Lower lobe of right lung (tissue), 2 donors: Measurements from ENCODE around the gene SCAPER. TPM values are rescaled to one million over a fixed set of nuclear protein-coding genes. Genes with fewer than 3 reads are reported as not detected.

Experiments
- ATAC-seq, 2 donors: fragments of 200-7000 bp; cut with Tn5 transposase; one replicate each; pipeline ENCODE4 v1.9.1; 2020 to 2022; ENCODE audit warnings: mild to moderate bottlenecking in 2 of 2, moderate library complexity in 2 of 2
- DNase-seq: peaks from one replicate; pipeline ENCODE4 v3.0.0-alpha.2; 2020
- H3K27ac ChIP-seq: fragments of 200-600 bp; one replicate; pipeline ENCODE4 v1.8.0; 2022
- H3K27me3 ChIP-seq: fragments of 200-600 bp; one replicate; pipeline ENCODE4 v1.8.0; 2022; ENCODE audit warnings: low read depth
- H3K36me3 ChIP-seq: fragments of 200-600 bp; one replicate; pipeline ENCODE4 v1.8.0; 2022; ENCODE audit warnings: mild to moderate bottlenecking
- H3K4me1 ChIP-seq: fragments of 200-600 bp; one replicate; pipeline ENCODE4 v1.8.0; 2022
- H3K4me3 ChIP-seq: fragments of 200-600 bp; one replicate; pipeline ENCODE4 v1.8.0; 2022; ENCODE audit warnings: mild to moderate bottlenecking
- H3K9me3 ChIP-seq: fragments of 200-600 bp; one replicate; pipeline ENCODE4 v1.8.0; 2022
- intact Hi-C: fragments of 100-400 bp; cut with DNase I; formaldehyde crosslinking; loops from one replicate; pipeline ENCODE4 v1.11.0; 2022
- total RNA-seq: library from RNA; stranded (reverse); fragmentation: NEBNext Ultra II Directional; extraction: Animal tissue kit (Norgen Biotek cat#: 25700); gene quantifications from one replicate; pipeline ENCODE4 v1.2.1, GENCODE V29; 2021
- TF ChIP-seq, protein P1 (sequence below): fragments of 200-600 bp; IDR thresholded peaks from one replicate; pipeline ENCODE4 v1.8.0; 2022; ENCODE audit warnings: antibody characterized with exemption, mild to moderate bottlenecking
- donor health status: DM: no; HTN: yes; CAD: no; lungs with severe emphysema.

The SCAPER gene
- total RNA-seq, 1 donor from 2014 or later, result 34.2 TPM

DNA sequence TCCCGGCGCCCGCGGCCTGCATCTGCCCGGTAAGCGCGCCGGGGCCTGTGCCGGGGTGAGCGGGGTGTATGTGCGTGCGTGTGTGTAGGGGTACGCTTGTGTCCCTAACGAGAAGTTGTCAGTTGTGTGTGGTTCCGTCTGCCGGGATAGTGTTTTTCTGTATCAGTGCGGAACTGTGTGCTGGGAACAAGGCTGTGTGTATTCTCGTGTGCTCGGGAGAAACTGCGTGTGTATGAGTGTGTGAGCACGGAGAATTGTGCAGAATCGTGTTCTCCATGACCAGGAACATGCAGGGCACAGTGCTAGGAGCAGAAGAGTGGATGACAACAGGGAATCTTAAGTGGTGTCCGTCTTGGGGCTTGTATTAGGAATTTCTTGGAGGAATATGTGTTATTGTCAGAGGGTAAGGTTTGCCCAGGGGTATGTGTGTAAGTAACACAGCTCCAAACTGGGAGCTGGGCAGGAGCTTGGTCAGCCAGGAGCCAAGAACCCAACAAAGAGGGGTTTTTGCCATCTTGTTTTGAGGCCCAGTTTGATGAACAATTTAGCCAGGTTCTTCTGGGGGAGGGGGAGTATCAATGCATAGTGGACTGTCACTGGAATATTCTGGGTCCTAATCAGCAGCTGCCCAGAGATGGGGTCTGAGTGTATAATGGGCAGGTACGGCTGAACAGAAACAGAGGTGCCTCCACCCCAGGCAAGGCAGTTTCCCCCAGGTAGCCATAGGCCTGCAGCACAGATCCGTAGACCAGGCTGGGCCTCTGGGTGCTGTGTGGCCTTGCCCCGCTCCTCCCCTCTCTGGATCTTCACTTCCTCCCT, 566.4 kb downstream of the SCAPER start:
- peak overlapping the region; percentile 40 for H3K4me3 ChIP-seq
- no peak overlapping the region for H3K27ac ChIP-seq
- ATAC-seq (peak in 1 of 2 donors; percentile 23), DNase-seq (no peak)
- H3K36me3 ChIP-seq, result no peaks in the 10 kb centered on the region
- no peaks in the 10 kb centered on the region for H3K9me3 ChIP-seq
- TF ChIP-seq, protein P1, sequence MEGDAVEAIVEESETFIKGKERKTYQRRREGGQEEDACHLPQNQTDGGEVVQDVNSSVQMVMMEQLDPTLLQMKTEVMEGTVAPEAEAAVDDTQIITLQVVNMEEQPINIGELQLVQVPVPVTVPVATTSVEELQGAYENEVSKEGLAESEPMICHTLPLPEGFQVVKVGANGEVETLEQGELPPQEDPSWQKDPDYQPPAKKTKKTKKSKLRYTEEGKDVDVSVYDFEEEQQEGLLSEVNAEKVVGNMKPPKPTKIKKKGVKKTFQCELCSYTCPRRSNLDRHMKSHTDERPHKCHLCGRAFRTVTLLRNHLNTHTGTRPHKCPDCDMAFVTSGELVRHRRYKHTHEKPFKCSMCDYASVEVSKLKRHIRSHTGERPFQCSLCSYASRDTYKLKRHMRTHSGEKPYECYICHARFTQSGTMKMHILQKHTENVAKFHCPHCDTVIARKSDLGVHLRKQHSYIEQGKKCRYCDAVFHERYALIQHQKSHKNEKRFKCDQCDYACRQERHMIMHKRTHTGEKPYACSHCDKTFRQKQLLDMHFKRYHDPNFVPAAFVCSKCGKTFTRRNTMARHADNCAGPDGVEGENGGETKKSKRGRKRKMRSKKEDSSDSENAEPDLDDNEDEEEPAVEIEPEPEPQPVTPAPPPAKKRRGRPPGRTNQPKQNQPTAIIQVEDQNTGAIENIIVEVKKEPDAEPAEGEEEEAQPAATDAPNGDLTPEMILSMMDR, result no peak
- peaks cover 100% of the 10 kb centered on the region for H3K27me3 ChIP-seq
- peaks cover 78% of the 10 kb centered on the region for H3K4me1 ChIP-seq
- intact Hi-C loops, result no loop called here

DNA sequence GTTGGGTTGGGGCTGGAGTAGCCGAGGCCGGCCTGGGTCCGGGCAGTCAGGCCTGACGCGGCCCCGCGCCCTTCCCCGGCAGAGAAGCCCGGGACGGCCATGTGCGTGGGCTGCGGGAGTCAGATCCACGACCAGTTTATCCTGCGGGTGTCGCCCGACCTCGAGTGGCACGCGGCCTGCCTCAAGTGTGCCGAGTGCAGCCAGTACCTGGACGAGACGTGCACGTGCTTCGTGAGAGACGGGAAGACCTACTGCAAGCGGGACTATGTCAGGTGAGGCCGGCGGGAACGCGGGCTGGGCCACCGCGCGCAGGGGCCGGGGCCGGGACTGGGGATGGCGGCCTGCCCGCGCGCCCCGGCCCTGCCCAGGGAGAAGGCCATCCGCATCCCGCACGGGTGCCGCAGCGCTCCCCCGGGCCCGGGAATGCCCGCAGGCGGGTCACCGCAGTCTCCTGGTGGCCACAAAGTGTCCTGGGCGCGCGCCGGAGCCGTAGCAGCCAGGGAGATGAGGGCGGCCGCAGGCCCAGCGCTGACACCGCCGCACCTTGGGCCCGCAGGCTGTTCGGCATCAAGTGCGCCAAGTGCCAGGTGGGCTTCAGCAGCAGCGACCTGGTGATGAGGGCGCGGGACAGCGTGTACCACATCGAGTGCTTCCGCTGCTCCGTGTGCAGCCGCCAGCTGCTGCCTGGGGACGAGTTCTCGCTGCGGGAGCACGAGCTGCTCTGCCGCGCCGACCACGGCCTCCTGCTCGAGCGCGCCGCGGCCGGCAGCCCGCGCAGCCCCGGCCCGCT, 567.2 kb downstream of the SCAPER start:
- Histone ChIP-seq H3K27ac (no peak overlapping the region), H3K9me3 (no peaks in the 10 kb centered on the region), H3K4me1 (peaks cover 71% of the 10 kb centered on the region), H3K27me3 (peaks cover 100% of the 10 kb centered on the region), H3K36me3 (no peaks in the 10 kb centered on the region), H3K4me3 (peak overlapping the region; percentile 40)
- DNase-seq, result peak; percentile 52
- TF ChIP-seq, protein P1, result no peak
- ATAC-seq, result no peak
- intact Hi-C loops, result no loop called here

DNA sequence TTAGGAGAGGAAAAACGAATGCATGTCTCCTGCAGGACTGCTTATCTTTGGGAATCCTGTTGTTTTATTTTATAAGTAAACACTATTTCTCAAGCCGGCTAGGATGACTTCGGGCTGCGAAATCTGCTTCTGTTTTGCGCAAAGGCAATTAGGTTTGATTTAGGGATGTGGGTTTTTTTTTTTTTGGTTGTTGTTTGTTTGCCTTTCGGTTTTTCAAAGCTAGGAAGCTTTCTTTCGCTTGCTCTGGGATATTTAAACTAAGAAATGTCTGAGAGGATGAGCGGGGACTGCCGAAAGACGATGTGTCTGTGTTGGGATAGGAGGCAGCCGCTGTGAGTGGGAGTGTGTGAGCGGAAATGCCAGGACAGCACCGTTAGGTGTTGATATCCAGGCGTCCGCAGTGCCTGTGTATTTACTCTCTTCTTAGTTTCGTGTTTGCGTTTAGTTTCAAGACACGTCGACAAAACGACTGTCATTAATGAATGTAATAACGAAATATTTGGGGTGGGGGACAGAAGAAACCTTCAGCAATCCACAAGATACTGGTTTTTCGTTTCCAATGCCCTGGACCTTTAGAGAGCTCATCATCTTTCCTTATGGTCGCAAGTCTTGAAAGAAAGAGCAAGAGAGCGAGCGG, 568.0 kb downstream of the SCAPER start:
- Histone ChIP-seq H3K9me3 (no peaks in the 10 kb centered on the region), H3K4me1 (peaks cover 63% of the 10 kb centered on the region), H3K4me3 (peak overlapping the region; percentile 40), H3K27ac (no peak overlapping the region), H3K36me3 (no peaks in the 10 kb centered on the region), H3K27me3 (peaks cover 94% of the 10 kb centered on the region)
- ATAC-seq, result no peak
- intact Hi-C loops, result no loop called here
- DNase-seq, result no peak
- TF ChIP-seq, protein P1, result no peak

DNA sequence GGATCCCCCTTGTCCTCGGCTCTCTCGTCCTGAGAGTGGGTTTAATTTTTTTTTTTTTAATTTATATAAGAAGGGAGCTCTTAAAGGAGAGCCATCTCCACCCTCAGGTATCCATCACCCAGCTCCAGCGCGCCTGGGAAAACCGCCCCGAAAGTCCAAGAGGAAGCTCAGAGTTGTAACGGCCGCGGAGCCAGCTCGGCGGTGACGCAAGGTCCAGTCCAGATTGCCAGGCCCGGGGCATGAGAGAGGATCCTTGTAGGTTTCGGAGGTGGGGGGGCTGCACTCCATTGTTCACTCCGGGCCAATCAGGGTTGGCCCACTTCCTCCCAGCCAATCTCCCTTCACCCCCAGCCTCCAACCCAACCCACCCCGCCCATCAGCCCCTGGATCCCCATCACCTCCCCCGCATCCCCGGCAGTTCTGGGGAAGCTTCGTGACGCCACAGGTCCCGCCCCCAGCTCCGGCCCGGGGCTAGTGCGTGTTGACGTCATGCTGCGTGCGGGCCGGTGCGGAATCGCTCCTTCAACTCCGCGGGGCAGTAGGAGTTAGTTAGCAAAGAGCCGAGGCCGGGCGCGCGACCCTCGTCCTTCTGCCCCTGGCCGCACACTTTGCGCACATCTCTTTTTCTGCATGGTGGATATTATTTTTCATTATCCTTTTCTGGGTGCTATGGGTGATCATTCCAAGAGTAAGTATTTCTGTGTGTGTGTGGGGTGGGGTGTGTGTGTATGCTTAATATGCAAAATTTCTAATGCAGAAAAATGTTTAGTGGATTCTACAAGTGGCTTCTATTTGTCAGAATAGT, 568.7 kb downstream of the SCAPER start, which contains the start of gene ISL2:
ISL2 (plus strand) TSS at position 520 of the 805 bp plus-strand sequence; CDS start at position 631, 111 bp downstream.
- Histone ChIP-seq H3K9me3 (no peaks in the 10 kb centered on the region), H3K4me3 (peak within 1 kb of the TSS; percentile 40), H3K27me3 (peaks cover 87% of the 10 kb centered on the region), H3K4me1 (peaks cover 56% of the 10 kb centered on the region), H3K27ac (no peak within 1 kb of the TSS), H3K36me3 (no peaks in the 10 kb centered on the region)
- ATAC-seq (peak; percentile 41 to 43), DNase-seq (peak; percentile 84)
- intact Hi-C loops, result no loop called here
- TF ChIP-seq, protein P1, result no peak
